GM15510 (cell line): ENCODE data around the gene ZNF324.

Experiments used
- POLR2A ChIP-seq: IDR thresholded peaks from 3 replicates; pipeline ENCODE4 v1.6.1; 2011; ENCODE audit warnings: borderline replicate concordance; ENCODE audit not compliant: insufficient read length; ENCODE audit errors: extremely low read depth

Gene ZNF324

GRCh38 chr19:58515259-58515658 is 48.4 kb downstream of the ZNF324 start:
- TF ChIP-seq POLR2A = no peak

GRCh38 chr19:58516246-58516836 is 49.5 kb downstream of the ZNF324 start:
- TF ChIP-seq POLR2A = no peak

- TF ChIP-seq POLR2A = no peak
Observed at GRCh38 chr19:58516964-58517833, 50.3 kb downstream of the ZNF324 start.

- peak; percentile 10 for TF ChIP-seq POLR2A
Observed at GRCh38 chr19:58518256-58519086, 51.6 kb downstream of the ZNF324 start.

- no peak for TF ChIP-seq POLR2A
Observed at GRCh38 chr19:58519087-58519354, 52.1 kb downstream of the ZNF324 start.

- peak; percentile 72 for TF ChIP-seq POLR2A
Observed at GRCh38 chr19:58519355-58520256, 52.7 kb downstream of the ZNF324 start, which contains the start of gene ZBTB45. Gene ZBTB45 (minus strand): TSS chr19:58519810. CDS start chr19:58517673, 2,137 bp downstream.

GRCh38 chr19:58520257-58520599 is 53.3 kb downstream of the ZNF324 start:
- no peak for TF ChIP-seq POLR2A

GRCh38 chr19:58521651-58522050 is 54.8 kb downstream of the ZNF324 start:
- TF ChIP-seq POLR2A = no peak

- no peak for TF ChIP-seq POLR2A
Observed at GRCh38 chr19:58522709-58523108, 55.8 kb downstream of the ZNF324 start.
